Gastrocnemius medialis (tissue), 4 donors: ENCODE results near the gene ZNF541. TPM values are rescaled to one million over a fixed set of nuclear protein-coding genes. Genes with fewer than 3 reads are reported as not detected.
"Not testable (repeated sequence)": the region's sequence is repeated elsewhere in the genome, so short reads cannot be mapped to it uniquely, and the experiment has no call there.

Experiments
- ATAC-seq, 2 donors: fragments of 150-250 bp; one replicate each; pipeline ENCODE4 v1.9.1; 2016
- DNase-seq, 2 donors: peaks; one replicate each; pipeline ENCODE4 v3.0.0-alpha.2; 2019
- H3K27ac ChIP-seq, 4 donors: fragments of 200-600 bp; sonication (generic); 1 replicate in 1 of 4; 2 replicates in 3 of 4; pipeline ENCODE4 v1.5.1; 2016 to 2018; ENCODE audit warnings: mild to moderate bottlenecking in 2 of 4, moderate library complexity in 1 of 4
- H3K27me3 ChIP-seq, 3 donors: fragments of 200-600 bp; sonication (generic) in 2 of 3; 1 replicate in 1 of 3; 2 replicates in 2 of 3; pipeline versions ENCODE4 v1.5.1 to v1.6.0; 2016 to 2019; ENCODE audit warnings: mild to moderate bottlenecking in 1 of 3, moderate library complexity in 1 of 3
- H3K36me3 ChIP-seq, 2 donors: fragments of 200-600 bp; sonication (generic) in 1 of 2; one replicate each; pipeline ENCODE4 v1.5.1; 2017 to 2018
- H3K4me1 ChIP-seq, 2 donors: fragments of 200-600 bp; sonication (generic) in 1 of 2; one replicate each; pipeline ENCODE4 v1.5.1; 2016 to 2017; ENCODE audit warnings: mild to moderate bottlenecking in 2 of 2
- H3K4me3 ChIP-seq, 4 donors: fragments of 200-600 bp; sonication (generic) in 3 of 4; 1 replicate in 1 of 4; 2 replicates in 3 of 4; pipeline ENCODE4 v1.5.1; 2016 to 2019; ENCODE audit warnings: mild to moderate bottlenecking in 2 of 4
- H3K9me3 ChIP-seq, 3 donors: fragments of 200-600 bp; sonication (generic) in 2 of 3; 1 replicate in 1 of 3; 2 replicates in 2 of 3; pipeline ENCODE4 v1.5.1; 2016 to 2019
- CTCF ChIP-seq, 5 experiments: fragments of 450-650 bp in 3 of 5; fragments of 200-600 bp in 2 of 5; sonication (generic) in 2 of 5; IDR thresholded peaks in 4 of 5; conservative IDR thresholded peaks in 1 of 5; 1 replicate in 4 of 5; 2 replicates in 1 of 5; pipeline ENCODE4 v1.5.1; 2016 to 2019; ENCODE audit warnings: antibody characterized with exemption in 5 of 5, mild to moderate bottlenecking in 3 of 5, moderate library complexity in 3 of 5
- POLR2A ChIP-seq, 2 donors: fragments of 450-650 bp; IDR thresholded peaks; one replicate each; pipeline ENCODE4 v1.6.1; 2017; ENCODE audit warnings: antibody characterized with exemption in 2 of 2, mild to moderate bottlenecking in 2 of 2, moderate library complexity in 2 of 2
- in situ Hi-C, 4 donors: fragments of 200-750 bp; cut with MboI; loops; one replicate each; pipeline versions ENCODE4 v1.15.0 to v1.8.0; 2017; ENCODE audit warnings: low sequenced_read_pairs in 4 of 4
- intact Hi-C: fragments of 100-400 bp; cut with DNase I; formaldehyde crosslinking; loops from one replicate; pipeline ENCODE4 v1.15.1; 2023; ENCODE audit warnings: low total_unique reads
- total RNA-seq, 4 donors: library from RNA; depleted of rRNA; stranded (reverse); fragments of >200 nt; gene quantifications; one replicate each; pipeline versions ENCODE4 v1.1.0 to v1.2.3, GENCODE V29; 2016

Gene ZNF541
- total RNA-seq, 4 donors from 2014 or later = not detected

GRCh38 chr19:47593860-47594259 lies 20.9 kb upstream of the ZNF541 start:
- ATAC-seq (no peak), DNase-seq (no peak)
- no peak for TF ChIP-seq POLR2A (IDR thresholded peaks at IDR 0.05)
- no peak for TF ChIP-seq CTCF (IDR thresholded peaks at IDR 0.05 in 4 of 5, conservative IDR thresholded peaks at IDR 0.05 in 1 of 5)
- in situ Hi-C loops = loop anchor here in 2 of 4 donors (10.0 kb wide), 3 partner anchors 69 to 111 kb away; no protein-coding TSS in a partner anchor
- Histone ChIP-seq H3K27ac (no peak overlapping the region), H3K9me3 (no peaks in the 10 kb centered on the region), H3K4me3 (no peak overlapping the region), H3K4me1 (peaks cover 5 to 7% of the 10 kb centered on the region in 2 donors), H3K36me3 (no peaks in the 10 kb centered on the region), H3K27me3 (peaks cover 0 to 3% (median 0%) of the 10 kb centered on the region in 3 donors)
- intact Hi-C loops = no loop called here

- intact Hi-C loops (no loop called here), in situ Hi-C loops (loop anchor here in 2 of 4 donors (10.0 kb wide), 3 partner anchors 65 to 115 kb away; no protein-coding TSS in a partner anchor)
- Histone ChIP-seq H3K36me3 (no peaks in the 10 kb centered on the region), H3K4me1 (no peaks in the 10 kb centered on the region), H3K27me3 (peaks cover 0 to 3% (median 0%) of the 10 kb centered on the region in 3 donors), H3K4me3 (no peak overlapping the region), H3K27ac (no peak overlapping the region), H3K9me3 (no peaks in the 10 kb centered on the region)
- ATAC-seq (no peak), DNase-seq (no peak)
- TF ChIP-seq POLR2A (IDR thresholded peaks at IDR 0.05) (no peak), CTCF (IDR thresholded peaks at IDR 0.05 in 4 of 5, conservative IDR thresholded peaks at IDR 0.05 in 1 of 5) (no peak)
Measured at GRCh38 chr19:47589824-47590223, 16.9 kb upstream of the ZNF541 start.

- Histone ChIP-seq H3K27ac (no peak overlapping the region), H3K4me3 (no peak overlapping the region), H3K36me3 (no peaks in the 10 kb centered on the region), H3K4me1 (no peaks in the 10 kb centered on the region), H3K9me3 (no peaks in the 10 kb centered on the region), H3K27me3 (peaks cover 0 to 3% (median 0%) of the 10 kb centered on the region in 3 donors)
- TF ChIP-seq POLR2A (IDR thresholded peaks at IDR 0.05) (no peak), CTCF (IDR thresholded peaks at IDR 0.05 in 4 of 5, conservative IDR thresholded peaks at IDR 0.05 in 1 of 5) (no peak)
- in situ Hi-C loops = no loop called here
- DNase-seq = no peak
- intact Hi-C loops = no loop called here
- no peak for ATAC-seq
Measured at GRCh38 chr19:47587295-47587694, 14.3 kb upstream of the ZNF541 start.

- H3K4me1 ChIP-seq, DNase-seq, H3K9me3 ChIP-seq, H3K36me3 ChIP-seq, ATAC-seq, intact Hi-C loops, H3K4me3 ChIP-seq, H3K27me3 ChIP-seq, in situ Hi-C loops, H3K27ac ChIP-seq: not testable (repeated sequence)
Measured at GRCh38 chr19:47583161-47583560, 10.2 kb upstream of the ZNF541 start.

- H3K36me3 ChIP-seq = no peaks in the 10 kb centered on the region
- no peaks in the 10 kb centered on the region for H3K9me3 ChIP-seq
- H3K4me3 ChIP-seq = no peak overlapping the region
- H3K27me3 ChIP-seq = no peaks in the 10 kb centered on the region
- in situ Hi-C loops (no loop called here), intact Hi-C loops (no loop called here)
- ATAC-seq (no peak), DNase-seq (no peak)
- no peaks in the 10 kb centered on the region for H3K4me1 ChIP-seq
- no peak overlapping the region for H3K27ac ChIP-seq
- TF ChIP-seq POLR2A (IDR thresholded peaks at IDR 0.05) (no peak), CTCF (IDR thresholded peaks at IDR 0.05 in 4 of 5, conservative IDR thresholded peaks at IDR 0.05 in 1 of 5) (no peak)
Measured at GRCh38 chr19:47582320-47582909, 9.5 kb upstream of the ZNF541 start.
